ENCODE results near the gene PHACTR1.

The PHACTR1 gene

GRCh38 chr6:13275435-13275989, 558.9 kb downstream of the PHACTR1 start:
- no peak for DNase-seq

DNA sequence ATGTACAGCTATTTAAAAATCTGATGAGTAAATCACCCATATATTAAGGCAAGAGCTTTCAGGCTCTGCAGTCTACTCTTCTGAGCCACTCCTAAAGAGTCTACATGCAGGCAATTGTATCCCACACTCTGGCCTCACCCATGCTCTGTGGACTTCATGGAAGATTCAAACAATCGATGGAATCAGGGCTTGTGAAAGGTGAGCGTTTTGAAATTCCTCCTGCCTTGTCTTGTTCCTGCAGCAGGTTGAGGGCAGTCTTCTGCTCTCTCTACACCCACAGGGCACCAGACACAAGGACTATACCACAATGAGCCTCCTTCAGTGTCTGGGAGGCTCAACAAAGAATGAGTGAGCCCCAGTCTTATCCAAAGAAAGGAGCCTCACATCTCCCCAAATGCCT, 560.7 kb downstream of the PHACTR1 start:
- DNase-seq = no peak

GRCh38 chr6:13278164-13278563, 561.6 kb downstream of the PHACTR1 start:
- DNase-seq = peak; percentile 69

DNA sequence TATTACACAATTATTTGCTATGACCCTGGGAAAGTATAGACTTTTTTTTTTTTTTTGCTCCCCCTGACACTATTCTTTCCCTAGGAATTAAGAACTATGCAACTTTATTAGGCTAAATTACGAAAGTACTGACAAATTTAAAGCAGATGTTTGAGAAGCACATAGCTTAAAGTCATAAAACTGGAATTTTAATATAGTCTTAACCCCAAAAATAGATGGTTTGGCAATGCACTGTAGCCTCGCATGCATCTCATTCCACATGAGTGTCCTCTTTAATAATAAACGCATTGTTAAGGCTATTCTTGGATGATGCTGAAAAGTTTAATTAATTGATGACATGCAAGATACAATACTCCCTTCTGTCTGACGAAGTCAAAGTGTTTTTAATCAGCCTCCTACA, 562.4 kb downstream of the PHACTR1 start:
- DNase-seq = no peak

DNA sequence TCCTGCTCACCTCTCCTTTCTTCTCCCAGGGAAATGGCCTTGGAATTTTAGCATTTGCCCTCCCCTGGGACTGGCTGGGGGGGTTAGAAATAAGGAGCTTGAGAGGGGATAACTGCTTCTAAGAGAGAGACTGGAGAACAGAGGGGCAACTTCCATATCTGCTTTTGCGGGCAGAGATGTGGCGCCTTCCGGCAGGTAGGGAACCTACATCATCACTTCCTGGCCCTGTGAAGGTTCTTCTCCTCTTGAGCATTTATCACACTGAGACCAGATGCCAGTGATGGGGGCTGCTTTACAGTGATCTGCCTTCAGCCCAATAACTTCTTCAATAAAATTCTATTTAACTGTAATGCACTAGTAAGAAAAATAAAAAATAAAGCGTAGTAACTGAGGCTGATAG, 563.7 kb downstream of the PHACTR1 start:
- DNase-seq = peak; percentile 54

DNA sequence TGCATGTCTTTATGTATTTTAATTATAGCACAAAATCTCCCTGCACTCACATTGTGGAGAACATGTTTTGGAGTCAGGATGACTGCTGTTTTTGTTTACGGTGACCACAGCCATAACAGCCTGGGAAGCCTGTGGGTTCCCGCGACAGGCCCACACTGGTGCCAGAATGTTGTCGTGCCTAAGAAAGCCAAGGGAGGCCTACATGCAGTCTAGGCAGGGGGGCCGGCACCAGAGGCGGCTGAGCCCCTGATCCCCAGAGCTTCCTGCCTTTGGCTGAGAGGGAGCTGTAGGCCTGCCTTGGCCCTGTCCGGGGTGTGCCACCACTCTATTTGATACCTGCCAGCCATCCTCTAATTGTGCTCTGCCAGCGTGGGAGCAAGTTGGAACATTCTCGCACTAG, 565.1 kb downstream of the PHACTR1 start:
- DNase-seq = no peak

DNA sequence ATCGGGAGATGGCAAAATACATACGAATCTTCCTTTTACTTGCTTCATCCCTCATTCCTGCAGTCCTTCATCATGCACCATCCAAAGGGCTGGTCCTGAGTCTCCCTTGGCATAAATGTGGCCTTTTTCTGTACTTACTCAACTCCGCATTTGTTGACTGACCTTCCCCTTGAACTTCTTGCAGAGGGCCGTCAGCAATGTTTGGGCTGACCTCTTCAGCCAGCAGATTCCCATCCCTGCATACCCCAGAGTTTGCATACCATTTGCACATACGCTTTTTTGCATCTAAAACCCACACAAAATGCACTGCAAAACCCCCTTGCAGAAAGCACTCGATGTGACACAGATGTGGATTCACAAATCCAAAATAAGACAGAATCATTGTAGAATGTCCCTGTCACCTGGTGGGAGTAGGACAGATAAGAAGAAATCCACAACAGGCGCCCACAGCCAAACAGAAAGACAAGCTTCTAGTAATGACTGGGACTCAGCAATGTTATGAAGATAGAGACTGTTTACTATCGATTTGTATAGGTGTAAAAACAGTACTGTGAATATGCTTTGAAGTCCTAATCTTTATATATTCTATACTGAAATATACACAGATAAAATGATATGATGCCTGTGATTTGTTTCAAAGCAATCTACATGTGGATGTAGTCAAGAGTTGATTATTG, 566.0 kb downstream of the PHACTR1 start:
- no peak for DNase-seq

DNA sequence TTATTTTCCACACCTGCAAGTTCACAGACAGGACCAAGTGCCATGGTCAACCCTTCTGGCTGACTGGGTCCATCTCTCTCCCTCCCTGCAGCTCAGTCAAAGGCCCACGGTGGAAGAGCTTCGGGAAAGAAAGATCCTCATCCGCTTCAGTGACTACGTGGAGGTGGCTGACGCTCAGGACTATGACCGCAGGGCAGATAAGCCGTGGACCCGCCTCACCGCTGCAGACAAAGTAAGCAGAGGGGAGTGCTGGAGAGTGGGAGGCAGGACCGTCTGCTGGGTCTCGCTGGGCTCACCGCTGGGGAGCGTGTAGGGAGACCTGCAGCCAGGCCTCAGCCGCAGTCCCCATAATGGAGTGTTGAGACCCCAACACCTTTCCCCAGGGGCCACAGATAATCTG, 566.8 kb downstream of the PHACTR1 start:
- no peak for DNase-seq

- DNase-seq = peak; percentile 51
Measured at GRCh38 chr6:13284646-13285045, 568.1 kb downstream of the PHACTR1 start.

DNA sequence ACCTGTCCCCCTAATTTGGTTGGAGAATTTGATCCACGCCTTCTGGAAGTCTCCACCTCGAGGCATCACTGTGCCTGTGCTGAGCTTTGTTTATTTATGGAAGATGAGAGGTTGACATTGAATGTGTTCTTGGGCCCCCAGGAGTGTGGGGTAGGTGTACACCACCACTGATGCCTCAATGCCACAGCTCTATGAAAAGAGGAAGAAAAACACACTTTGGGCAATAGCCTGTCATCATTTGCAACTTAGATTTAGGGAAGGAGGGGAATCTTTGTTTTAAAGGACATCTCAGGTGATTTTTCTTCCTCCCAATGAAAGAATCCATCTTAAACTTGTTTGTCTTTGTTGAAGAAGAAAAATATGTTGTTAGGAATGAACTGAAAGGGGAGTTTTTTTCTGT, 569.1 kb downstream of the PHACTR1 start:
- no peak for DNase-seq

DNA sequence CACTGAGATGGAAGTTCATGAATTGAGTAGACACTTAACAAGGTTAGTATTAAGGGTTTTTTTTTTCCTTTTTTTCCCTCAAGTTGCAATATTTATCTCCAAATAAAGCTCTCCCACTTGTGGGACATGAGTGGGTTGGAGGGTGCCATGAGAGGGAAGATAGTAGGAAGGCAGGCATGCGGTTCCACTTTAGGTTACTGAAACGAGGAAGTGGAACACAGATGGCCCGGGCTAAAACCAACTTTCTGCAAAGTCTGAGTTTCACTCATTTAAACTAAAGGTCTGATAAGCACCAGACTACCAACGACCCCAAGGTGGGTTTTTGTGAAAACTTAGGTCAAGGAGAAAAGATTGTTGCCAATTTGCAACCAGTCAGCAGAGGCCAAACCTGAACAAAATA, 569.6 kb downstream of the PHACTR1 start:
- peak; percentile 60 for DNase-seq

DNA sequence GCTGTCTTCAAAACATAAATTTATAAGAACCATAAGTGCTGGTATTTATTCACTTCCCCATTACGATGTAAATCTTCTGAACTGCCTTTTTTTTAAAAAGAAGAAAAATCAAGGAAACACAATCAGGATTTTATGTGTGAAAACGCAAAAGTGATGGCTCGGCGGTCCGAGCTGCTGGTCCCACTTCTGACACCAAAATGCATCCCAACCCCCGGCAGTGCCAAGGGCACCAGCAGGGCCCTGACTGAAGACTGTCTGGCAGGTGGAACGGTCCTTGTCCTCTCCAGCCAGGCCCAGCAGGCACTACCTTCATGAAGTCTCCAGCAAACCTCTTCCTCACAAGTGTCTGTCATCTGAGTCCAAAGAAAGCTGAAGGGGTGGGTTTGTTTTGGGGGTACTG, 570.5 kb downstream of the PHACTR1 start:
- DNase-seq = no peak

- DNase-seq = no peak
Measured at GRCh38 chr6:13288481-13288880, 571.9 kb downstream of the PHACTR1 start.

- no peak for DNase-seq
Measured at GRCh38 chr6:13288969-13289391, 572.4 kb downstream of the PHACTR1 start.

DNA sequence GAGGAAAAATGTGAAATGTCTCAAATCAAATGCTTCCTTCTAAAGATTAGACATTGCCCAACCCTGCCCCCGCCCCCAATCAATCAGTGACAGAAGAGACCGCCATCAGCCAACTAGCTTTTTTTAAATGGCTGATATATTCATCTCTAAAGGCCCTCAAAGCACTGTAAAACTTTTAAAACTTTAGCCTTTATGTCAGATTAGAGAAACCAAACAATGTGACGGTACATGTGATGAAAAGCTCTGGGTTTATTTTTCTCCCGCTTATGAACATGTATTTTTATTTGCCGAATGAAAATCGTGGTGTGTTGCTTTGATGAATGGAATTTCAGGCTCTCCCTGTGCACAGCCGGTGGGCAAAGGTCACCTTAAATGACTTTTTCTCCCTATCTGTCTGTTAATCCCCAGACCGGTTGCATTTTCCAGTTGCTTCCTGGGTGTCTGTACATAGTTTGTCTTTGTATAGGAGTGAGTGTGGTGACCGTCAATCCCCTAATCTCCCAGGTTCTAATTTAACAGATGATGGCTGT, 573.3 kb downstream of the PHACTR1 start:
- DNase-seq = no peak

GRCh38 chr6:13290335-13290734, 573.8 kb downstream of the PHACTR1 start:
- DNase-seq = peak; percentile 85

DNA sequence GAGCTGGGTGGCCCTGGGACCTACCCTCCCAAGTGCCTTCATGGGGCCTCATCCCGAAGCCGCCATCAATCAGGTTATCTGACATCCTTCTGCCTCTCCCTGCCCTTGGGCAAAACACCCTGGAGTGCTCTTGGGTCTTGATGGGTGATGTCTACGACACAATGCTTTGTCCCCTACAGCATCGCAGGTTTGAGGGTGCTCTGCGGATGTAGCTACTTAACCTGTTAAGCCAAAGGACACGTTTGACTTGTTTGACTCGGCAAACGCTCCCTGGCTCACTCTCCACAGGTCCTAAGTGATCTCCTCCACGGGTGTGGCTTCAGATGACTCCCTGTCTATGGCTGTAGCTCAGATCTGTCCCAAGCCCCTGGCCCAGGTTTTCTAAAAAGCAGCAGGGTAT, 576.2 kb downstream of the PHACTR1 start:
- no peak for DNase-seq

GRCh38 chr6:13294499-13295069, 578.0 kb downstream of the PHACTR1 start:
- DNase-seq = peak; percentile 55

DNA sequence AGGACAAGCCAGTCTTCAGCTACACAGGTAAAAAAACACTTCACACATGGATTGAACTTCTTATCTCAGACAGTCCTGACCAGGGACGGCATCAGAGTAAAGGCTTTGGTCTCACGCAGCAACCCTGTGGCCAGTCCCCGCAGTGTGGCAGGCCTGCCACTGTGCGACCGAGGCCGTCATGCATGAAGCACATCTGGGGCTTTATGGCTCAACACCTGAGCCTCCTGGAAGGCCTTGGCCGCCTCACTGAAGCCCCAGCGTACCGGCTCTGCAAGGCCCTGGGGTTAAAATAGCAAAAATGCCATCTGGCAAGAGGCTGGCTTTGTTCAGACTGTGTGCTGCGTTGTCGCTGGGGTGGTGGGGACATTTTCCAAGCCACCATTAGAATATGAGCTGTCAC, 579.0 kb downstream of the PHACTR1 start:
- DNase-seq = no peak

DNA sequence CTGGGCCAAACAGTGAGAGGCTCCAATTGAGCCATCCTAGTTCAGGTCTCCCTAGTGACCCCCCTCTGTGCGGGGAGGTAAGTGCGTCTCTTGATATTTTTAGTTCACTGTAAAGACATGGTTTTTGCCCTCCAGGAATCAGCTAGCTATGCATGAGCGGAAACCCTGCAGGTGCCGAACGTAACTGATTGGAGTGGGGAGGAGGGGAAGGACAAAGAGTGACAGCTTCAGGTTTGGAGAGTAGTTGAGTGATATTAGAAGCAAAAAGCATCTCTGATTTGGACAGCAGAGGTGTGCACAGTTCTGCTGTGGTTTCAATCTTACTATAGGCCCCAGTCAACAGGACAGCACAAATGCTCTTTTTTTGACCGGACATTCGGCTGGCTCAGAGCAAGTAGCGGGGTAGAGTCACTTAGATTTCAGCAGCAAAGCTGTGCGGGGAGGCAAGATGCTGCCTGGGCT, 580.0 kb downstream of the PHACTR1 start:
- DNase-seq = no peak

DNA sequence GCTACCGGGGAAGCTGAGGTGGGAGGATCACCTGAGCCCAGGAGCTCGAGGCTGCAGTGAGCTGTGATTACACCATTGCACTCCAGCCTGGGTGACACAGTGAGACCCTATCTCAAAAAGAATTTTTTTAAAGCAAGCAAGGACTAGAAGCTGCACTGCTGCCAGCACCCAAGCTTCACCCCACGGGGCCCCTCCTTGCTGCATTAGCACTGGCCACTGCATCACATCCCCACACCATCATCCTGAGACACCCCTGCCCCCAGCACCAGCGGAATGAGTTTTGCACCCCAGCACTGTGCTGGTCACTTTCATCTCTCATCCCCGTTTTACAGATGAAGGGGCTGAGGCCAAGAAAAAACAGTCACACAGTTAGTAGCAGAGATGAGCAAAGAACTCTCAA, 580.8 kb downstream of the PHACTR1 start:
- DNase-seq = no peak

GRCh38 chr6:13298446-13298845, 581.9 kb downstream of the PHACTR1 start:
- DNase-seq = no peak

GRCh38 chr6:13299403-13299821, 582.8 kb downstream of the PHACTR1 start:
- no peak for DNase-seq

- no peak for DNase-seq
Measured at GRCh38 chr6:13299918-13300317, 583.4 kb downstream of the PHACTR1 start.
